Left ventricle myocardium inferior (tissue), 1 donor: Measurements from ENCODE around the gene AMBP. TPM values are rescaled to one million over a fixed set of nuclear protein-coding genes. Genes with fewer than 3 reads are reported as not detected.
A peak's percentile ranks its signal among the peaks of the same experiment; 100 is the strongest.

ENCODE experiments used
- DNase-seq: peaks from one replicate; pipeline ENCODE4 v3.0.0-alpha.2; 2020
- H3K27ac ChIP-seq: fragments of 200-600 bp; replicated peaks from 2 replicates; pipeline ENCODE4 v1.8.0; 2021
- H3K27me3 ChIP-seq: fragments of 200-600 bp; 2 replicates; pipeline ENCODE4 v1.8.0; 2021; ENCODE audit warnings: low read depth
- H3K36me3 ChIP-seq: fragments of 200-600 bp; 2 replicates; pipeline ENCODE4 v1.8.0; 2021
- H3K4me1 ChIP-seq: fragments of 200-600 bp; 2 replicates; pipeline ENCODE4 v1.8.0; 2021
- H3K4me3 ChIP-seq: fragments of 200-600 bp; 2 replicates; pipeline ENCODE4 v1.8.0; 2021; ENCODE audit warnings: mild to moderate bottlenecking, moderate library complexity
- H3K9me3 ChIP-seq: fragments of 200-600 bp; replicated peaks from 2 replicates; pipeline ENCODE4 v1.8.0; 2021
- CTCF ChIP-seq: fragments of 200-600 bp; IDR thresholded peaks from 2 replicates; pipeline ENCODE4 v1.8.0; 2021; ENCODE audit warnings: antibody characterized with exemption, mild to moderate bottlenecking, borderline replicate concordance
- intact Hi-C: fragments of 100-400 bp; cut with micrococcal nuclease; formaldehyde crosslinking; loops from one replicate; pipeline ENCODE4 v1.11.0; 2022
- total RNA-seq: library from RNA; stranded (reverse); fragmentation: NEBNext Ultra II Directional; extraction: Animal tissue kit (Norgen Biotek cat#: 25700); gene quantifications from one replicate; pipeline ENCODE4 v1.2.1, GENCODE V29; 2021
- donor health status: DM: no; HTN: yes; CAD: no; lungs with severe emphysema.

AMBP gene
- total RNA-seq, 1 donor from 2014 or later = not detected

GRCh38 chr9:114099669-114100270 lies 21.7 kb upstream of the AMBP start:
- peaks cover 15% of the 10 kb centered on the region for H3K4me1 ChIP-seq
- H3K9me3 ChIP-seq = peaks cover 14% of the 10 kb centered on the region
- peaks cover 58% of the 10 kb centered on the region for H3K27me3 ChIP-seq
- intact Hi-C loops = no loop called here
- DNase-seq = no peak
- no peaks in the 10 kb centered on the region for H3K36me3 ChIP-seq
- no peak for TF ChIP-seq CTCF
- no peak overlapping the region for H3K27ac ChIP-seq
- H3K4me3 ChIP-seq = no peak overlapping the region

GRCh38 chr9:114098936-114099668 lies 21.0 kb upstream of the AMBP start, which contains the start of gene KIF12:
KIF12 (minus strand) TSS chr9:114099292; CDS start chr9:114099276, 16 bp downstream.
- Histone ChIP-seq H3K36me3 (no peaks in the 10 kb centered on the region), H3K4me3 (peak within 1 kb of the TSS; percentile 67), H3K4me1 (peaks cover 15% of the 10 kb centered on the region), H3K27me3 (peaks cover 55% of the 10 kb centered on the region), H3K9me3 (peaks cover 14% of the 10 kb centered on the region), H3K27ac (no peak within 1 kb of the TSS)
- no peak for DNase-seq
- TF ChIP-seq CTCF = no peak
- intact Hi-C loops = no loop called here

- Histone ChIP-seq H3K36me3 (no peaks in the 10 kb centered on the region), H3K9me3 (peaks cover 14% of the 10 kb centered on the region), H3K27me3 (peaks cover 56% of the 10 kb centered on the region), H3K27ac (no peak overlapping the region), H3K4me3 (peak overlapping the region; percentile 67), H3K4me1 (peaks cover 15% of the 10 kb centered on the region)
- no peak for DNase-seq
- intact Hi-C loops = no loop called here
- no peak for TF ChIP-seq CTCF
Observed at GRCh38 chr9:114098021-114098935, 20.2 kb upstream of the AMBP start.

GRCh38 chr9:114097613-114098020 lies 19.5 kb upstream of the AMBP start:
- Histone ChIP-seq H3K27me3 (peaks cover 61% of the 10 kb centered on the region), H3K4me1 (peaks cover 15% of the 10 kb centered on the region), H3K9me3 (peaks cover 13% of the 10 kb centered on the region), H3K4me3 (peak overlapping the region; percentile 67), H3K36me3 (no peaks in the 10 kb centered on the region), H3K27ac (no peak overlapping the region)
- DNase-seq = no peak
- TF ChIP-seq CTCF = no peak
- intact Hi-C loops = no loop called here

GRCh38 chr9:114096866-114097612 lies 18.9 kb upstream of the AMBP start:
- Histone ChIP-seq H3K27ac (no peak overlapping the region), H3K4me1 (peaks cover 15% of the 10 kb centered on the region), H3K36me3 (no peaks in the 10 kb centered on the region), H3K4me3 (no peak overlapping the region), H3K27me3 (peaks cover 66% of the 10 kb centered on the region), H3K9me3 (peaks cover 7% of the 10 kb centered on the region)
- DNase-seq = no peak
- intact Hi-C loops = no loop called here
- TF ChIP-seq CTCF = no peak
